Stimulated activated CD8-positive, alpha-beta memory T cell treated with anti-CD3 and anti-CD28 coated beads, Interleukin-15, amount 100 ng/mL, for 24 hours (primary cell): ENCODE measurements around the gene TMPRSS13.
"Not testable (repeated sequence)": the region's sequence is repeated elsewhere in the genome, so short reads cannot be mapped to it uniquely, and the experiment has no call there.

ENCODE experiments used
- DNase-seq: peaks from one replicate; pipeline ENCODE4 v3.0.0-alpha.2; 2020; ENCODE audit warnings: low read depth

Gene TMPRSS13

GRCh38 chr11:117930668-117931330 lies 1.6 kb upstream of the TMPRSS13 start:
- DNase-seq = no peak

GRCh38 chr11:117929916-117930570 lies 841 bp upstream of the TMPRSS13 start:
- no peak for DNase-seq

- DNase-seq = no peak
These were observed 608 bp downstream of the TMPRSS13 start for GRCh38 chr11:117928446-117929141.

GRCh38 chr11:117927926-117928325 lies 1.3 kb downstream of the TMPRSS13 start:
- DNase-seq = no peak

GRCh38 chr11:117926166-117926565 lies 3.0 kb downstream of the TMPRSS13 start:
- not testable (repeated sequence) for DNase-seq

GRCh38 chr11:117925198-117925925 lies 3.8 kb downstream of the TMPRSS13 start:
- no peak for DNase-seq

- no peak for DNase-seq
These were observed 4.5 kb downstream of the TMPRSS13 start for GRCh38 chr11:117924631-117925170.

GRCh38 chr11:117923773-117924172 lies 5.4 kb downstream of the TMPRSS13 start:
- no peak for DNase-seq

- no peak for DNase-seq
These were observed 5.9 kb downstream of the TMPRSS13 start for GRCh38 chr11:117923275-117923674.

GRCh38 chr11:117921893-117922292 lies 7.3 kb downstream of the TMPRSS13 start:
- DNase-seq = no peak

- no peak for DNase-seq
These were observed 7.7 kb downstream of the TMPRSS13 start for GRCh38 chr11:117921456-117921855.

- no peak for DNase-seq
These were observed 9.4 kb downstream of the TMPRSS13 start for GRCh38 chr11:117919781-117920221.

- DNase-seq = no peak
These were observed 9.9 kb downstream of the TMPRSS13 start for GRCh38 chr11:117919341-117919740.

- DNase-seq = no peak
These were observed 10.6 kb downstream of the TMPRSS13 start for GRCh38 chr11:117918366-117919255.

- DNase-seq = no peak
These were observed 11.5 kb downstream of the TMPRSS13 start for GRCh38 chr11:117917591-117918151.

- DNase-seq = no peak
These were observed 12.2 kb downstream of the TMPRSS13 start for GRCh38 chr11:117916956-117917355.

GRCh38 chr11:117915672-117916235 lies 13.4 kb downstream of the TMPRSS13 start:
- no peak for DNase-seq

GRCh38 chr11:117914991-117915618 lies 14.1 kb downstream of the TMPRSS13 start:
- no peak for DNase-seq

- DNase-seq = no peak
These were observed 14.8 kb downstream of the TMPRSS13 start for GRCh38 chr11:117914398-117914761.
